HG03280 (cell line): ENCODE data around the gene LAMP5.

Experiments used
- ATAC-seq: cut with Tn5 transposase; IDR thresholded peaks from one replicate; pipeline ENCODE4 v1.9.1; 2021; ENCODE audit warnings: mild to moderate bottlenecking, moderate library complexity; ENCODE audit not compliant: unreplicated experiment

Gene LAMP5

DNA sequence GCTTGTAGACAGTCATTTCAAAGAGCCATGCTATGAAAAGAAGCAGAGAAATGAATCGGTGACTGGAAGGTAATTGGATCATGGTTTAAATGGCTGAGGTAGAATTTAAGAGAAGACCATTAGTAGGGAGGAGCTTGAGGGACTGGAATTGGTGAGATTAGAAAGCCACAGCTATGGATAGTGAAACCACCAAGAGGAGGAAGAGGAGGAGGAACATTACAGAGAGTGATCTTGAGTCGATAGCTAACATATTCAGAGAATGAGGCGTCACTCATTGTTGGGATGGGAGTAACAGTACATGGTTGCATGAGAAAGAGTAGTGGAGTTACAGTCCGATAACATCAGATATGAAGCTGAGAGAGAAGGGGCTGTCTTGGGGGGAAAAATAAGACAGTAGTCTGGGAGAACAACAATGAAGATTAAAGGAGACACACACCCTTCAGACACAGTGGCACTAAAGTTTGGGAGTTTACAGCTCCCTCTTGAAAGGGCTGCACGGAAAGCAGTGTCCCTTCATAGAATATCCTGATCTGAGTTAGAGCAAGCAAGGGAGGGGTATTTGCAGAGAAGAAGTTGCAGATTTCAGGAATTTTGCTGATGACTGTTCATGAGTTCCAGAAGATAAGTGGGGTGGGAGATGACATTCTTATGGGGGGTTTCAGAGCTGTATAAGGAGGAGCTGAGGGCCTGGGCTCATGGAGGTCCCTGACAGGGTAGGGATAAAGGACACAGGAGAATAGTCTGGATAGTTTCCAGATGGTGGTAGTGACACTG lies 15.1 kb upstream of the LAMP5 start:
- no peak for ATAC-seq

DNA sequence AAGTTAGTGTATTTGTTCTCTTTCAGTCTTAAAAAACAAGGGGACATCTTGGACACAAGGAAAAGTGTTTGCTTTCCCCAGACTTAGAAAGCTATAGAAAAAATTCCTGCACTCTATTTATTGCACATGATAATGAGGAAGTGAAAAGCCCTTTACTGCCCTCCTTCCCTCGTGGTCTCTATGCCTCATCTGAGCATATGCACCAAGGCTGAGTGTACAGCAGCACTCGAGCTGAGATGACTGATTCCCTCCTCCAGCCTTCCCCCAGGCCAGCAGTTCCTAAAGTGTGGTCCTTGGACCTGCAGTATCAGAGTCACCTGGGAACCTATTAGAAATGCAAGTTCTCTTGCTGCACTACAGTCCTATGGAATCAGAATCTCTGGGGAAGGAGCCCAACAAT lies 14.3 kb upstream of the LAMP5 start:
- no peak for ATAC-seq

- ATAC-seq = no peak
These were observed 12.9 kb upstream of the LAMP5 start for GRCh38 chr20:9501473-9501872.

DNA sequence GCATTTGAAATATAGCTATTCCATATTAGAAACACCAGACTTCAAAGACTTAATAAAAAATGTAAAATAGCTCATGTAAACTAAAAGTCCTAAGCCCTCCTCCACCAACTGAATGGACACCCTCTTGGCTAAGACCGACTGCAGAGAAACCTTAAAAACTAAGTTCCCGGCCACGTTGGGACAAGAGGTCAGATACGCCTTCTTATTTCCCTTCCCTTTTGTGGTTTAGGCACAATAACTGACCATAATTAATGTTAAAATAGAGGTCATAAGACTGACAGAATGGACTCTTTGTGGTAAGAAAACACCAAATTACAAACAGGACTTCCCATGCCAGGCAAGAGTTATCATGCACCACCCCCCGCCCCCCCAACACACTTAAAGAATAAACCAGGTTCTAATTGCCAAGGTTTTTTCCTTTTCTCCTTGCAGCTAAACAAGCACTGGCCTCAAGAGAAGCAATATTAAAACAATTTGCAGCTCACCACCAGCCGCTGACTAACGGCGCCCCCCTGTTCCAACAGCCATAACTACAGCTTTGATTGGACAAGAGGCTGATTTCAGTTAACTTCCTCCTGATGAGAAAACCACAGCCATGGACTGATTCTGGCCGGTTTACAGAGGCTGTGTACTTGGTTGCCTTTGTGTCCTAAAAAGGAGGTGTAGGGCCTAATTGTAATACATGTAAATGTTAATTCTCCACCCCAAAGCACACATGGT lies 10.7 kb upstream of the LAMP5 start:
- no peak for ATAC-seq

DNA sequence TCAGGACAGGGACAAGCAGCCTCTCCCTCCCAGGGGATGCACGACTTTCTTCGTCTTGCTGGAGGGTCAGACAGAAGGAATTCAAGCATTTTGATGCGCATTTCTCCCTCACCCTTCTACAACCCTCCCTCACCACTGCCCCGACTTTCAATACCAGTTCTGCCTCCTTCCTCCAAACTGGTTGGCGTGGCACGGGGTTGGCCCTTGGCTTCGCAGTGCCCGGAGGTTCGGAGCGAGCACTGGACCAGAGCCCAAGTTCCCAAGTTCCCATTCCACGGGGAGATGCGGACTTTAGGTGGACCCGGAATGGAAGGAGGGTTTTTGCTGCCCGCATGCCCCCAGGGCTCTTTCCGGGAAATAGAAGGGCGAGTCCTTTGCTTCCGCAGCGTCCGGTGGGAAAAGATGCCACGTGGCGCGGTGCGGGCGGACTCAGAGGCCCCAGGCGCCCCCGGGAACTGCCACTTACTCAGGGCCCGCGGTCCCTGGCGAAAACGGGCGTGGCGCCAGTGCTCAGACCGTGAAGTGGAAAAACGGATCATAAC lies 8.0 kb upstream of the LAMP5 start:
- ATAC-seq = no peak

GRCh38 chr20:9506964-9507369 lies 7.4 kb upstream of the LAMP5 start:
- no peak for ATAC-seq

DNA sequence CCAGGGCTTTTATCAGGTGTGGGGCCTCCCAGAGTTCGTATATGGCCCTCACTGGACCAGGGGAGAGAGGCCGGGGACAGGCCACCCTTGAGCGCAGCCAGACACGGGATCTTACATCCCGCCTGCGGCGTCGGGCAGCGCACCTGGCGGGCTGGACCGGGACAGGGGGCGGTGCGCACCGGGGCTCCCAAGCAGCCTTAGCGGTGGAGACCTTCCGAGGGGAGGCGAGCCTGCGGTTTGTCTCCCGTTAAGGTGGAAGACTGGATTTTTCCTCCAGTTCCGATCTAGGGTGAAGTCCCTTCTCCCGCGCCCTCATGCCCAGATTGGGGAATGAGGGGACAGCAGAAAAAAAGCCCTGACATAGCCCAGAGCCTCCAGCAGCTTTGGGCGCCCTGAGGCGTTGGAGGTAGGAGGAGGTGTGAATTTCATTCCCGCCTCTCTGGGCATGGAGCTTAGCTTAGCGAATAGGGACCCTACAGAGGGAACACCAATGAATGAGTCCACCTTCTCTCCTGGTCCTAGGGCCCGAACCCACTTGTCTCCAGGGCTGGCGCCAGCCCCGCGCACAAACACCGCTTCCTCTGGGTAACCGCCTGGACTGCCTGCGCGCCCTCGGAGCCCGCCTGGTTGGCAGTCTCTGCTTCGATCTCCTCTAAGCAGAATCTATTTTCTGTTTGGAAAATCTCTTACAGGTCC lies 6.7 kb upstream of the LAMP5 start:
- no peak for ATAC-seq

DNA sequence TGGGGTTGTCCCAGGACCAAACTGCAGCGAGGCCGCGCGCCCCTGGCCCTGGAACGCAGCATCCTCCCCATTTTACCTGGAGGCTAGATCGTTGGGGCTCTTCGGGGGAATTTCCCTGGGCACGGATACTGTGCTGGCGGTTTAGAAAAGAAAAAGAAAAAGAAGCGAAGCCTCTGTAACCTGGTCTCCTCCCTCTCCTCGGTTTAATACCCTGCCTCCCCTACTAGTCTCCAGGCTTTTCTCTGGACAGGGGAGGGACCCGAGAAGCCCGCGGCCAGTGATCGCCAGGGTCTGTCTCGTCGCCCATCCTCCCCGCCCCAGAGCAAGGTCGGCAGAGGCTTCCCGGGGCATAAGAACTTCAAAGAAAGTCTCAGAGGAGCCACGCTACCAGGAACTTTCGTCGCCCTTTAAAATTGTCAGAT lies 6.1 kb upstream of the LAMP5 start:
- ATAC-seq = no peak

GRCh38 chr20:9508696-9509178 lies 5.7 kb upstream of the LAMP5 start:
- no peak for ATAC-seq

- ATAC-seq = no peak
These were observed 5.1 kb upstream of the LAMP5 start for GRCh38 chr20:9509246-9509645.

DNA sequence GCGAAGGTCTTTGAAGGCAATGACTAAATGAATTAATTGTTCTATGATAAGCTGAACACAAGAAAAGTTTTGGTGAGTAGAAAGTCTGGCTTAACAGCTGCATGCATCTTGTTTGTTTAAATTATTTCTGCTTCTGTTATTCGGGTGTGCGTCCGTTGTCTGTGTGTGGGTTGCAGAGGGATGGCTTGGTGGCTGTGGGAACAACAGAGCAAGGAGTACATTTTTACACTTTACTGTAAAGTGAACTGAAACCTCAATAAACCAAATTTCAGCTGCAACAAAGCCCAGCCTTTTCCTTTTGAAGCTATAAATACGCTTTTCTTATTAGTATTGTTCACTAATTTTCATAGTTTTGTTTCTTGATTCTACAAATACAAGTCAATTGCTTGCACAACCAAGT lies 3.5 kb upstream of the LAMP5 start:
- ATAC-seq = no peak

DNA sequence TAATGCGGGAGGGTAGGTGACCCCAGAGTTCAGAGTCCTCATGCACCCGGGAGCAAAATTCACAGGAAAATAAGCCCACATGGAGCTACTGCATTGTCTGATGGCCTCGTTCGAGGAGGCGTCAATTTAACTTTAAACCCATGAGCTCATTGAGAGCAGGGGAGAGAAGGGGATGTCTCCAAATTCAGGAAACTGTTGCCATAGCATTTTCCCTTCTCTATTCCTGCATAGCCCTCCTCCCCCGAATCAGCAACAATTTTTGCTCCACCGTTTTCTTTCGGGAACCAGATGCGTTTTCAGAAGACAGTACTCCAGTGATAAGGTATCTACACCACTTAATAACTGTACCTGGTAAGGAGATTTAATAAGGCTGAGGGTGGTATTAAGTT lies 324 bp upstream of the LAMP5 start:
- peak; percentile 12 for ATAC-seq

DNA sequence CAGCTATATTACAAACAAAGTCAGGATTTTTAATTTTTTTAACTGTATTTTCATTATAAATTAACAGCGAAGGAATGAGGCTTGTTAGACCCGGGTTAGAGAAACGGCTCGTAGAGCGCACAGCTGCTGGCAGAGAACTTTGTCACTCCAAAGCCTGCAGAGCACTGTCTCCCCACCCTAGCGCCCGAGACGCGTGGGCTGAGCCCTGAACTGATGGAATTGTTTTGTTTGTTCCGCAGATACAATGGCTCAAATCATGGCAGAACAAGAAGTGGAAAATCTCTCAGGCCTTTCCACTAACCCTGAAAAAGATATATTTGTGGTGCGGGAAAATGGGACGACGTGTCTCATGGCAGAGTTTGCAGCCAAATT lies 810 bp downstream of the LAMP5 start:
- no peak for ATAC-seq

DNA sequence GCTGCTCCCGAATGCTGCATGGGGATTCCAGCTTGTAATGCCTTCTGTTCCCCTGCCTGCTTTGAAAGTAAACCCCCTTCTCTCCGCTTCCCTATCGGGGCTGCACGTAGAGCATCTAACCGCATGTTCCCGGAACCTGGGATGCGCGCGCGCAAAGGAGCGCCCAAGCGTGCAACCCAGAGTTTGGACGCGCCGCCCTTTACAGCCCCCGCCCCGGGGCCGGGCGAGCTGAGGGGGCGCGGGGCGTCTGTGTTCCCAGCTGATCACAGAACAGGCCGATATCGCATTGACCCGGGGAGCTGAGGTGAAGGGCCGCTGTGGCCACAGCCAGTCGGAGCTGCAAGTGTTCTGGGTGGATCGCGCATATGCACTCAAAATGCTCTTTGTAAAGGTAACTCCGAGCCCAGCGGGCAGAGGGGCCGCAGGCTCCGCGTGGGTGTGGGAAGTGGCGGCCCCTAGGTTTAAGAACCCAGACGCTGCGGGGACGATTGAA lies 1.4 kb downstream of the LAMP5 start:
- no peak for ATAC-seq

- no peak for ATAC-seq
These were observed 2.0 kb downstream of the LAMP5 start for GRCh38 chr20:9516234-9516871.

DNA sequence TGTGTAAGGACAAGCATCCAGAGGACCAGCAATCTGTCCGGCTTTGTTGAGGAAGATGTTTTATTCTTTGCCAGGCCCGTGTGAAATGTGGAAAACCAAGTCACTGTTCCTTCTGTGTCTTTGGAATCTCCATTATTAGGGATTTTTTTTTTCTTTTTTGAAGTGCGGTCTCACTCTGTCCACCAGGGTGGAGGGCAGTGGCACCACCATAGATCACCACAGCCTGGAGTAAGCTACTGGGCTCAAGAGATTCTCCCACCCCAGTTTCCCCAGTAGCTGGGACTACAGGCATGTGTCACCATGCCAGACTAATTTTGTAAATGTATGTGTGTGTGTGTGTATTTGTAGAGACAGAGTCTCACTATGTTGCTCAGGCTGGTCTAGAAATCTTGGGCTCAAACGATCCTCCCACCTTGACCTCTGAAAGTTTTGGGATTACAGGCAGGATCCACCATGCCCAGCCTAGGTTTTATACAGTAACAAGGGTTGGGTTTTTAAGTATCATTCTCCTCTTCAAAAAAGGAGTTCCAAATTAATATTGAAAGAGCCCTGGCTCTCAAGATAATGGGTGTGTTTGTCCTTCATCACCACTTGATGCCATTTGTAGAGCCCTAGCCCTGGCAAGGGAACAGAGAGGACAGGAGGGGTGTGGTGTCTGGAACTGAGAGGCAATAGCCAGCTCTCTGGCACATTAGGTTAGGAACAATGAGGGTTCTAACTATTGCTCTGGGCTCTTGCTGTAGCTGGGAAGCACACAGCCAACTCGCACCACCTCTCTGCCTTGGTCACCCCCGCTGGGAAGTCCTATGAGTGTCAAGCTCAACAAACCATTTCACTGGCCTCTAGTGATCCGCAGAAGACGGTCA lies 3.1 kb downstream of the LAMP5 start:
- ATAC-seq = no peak

DNA sequence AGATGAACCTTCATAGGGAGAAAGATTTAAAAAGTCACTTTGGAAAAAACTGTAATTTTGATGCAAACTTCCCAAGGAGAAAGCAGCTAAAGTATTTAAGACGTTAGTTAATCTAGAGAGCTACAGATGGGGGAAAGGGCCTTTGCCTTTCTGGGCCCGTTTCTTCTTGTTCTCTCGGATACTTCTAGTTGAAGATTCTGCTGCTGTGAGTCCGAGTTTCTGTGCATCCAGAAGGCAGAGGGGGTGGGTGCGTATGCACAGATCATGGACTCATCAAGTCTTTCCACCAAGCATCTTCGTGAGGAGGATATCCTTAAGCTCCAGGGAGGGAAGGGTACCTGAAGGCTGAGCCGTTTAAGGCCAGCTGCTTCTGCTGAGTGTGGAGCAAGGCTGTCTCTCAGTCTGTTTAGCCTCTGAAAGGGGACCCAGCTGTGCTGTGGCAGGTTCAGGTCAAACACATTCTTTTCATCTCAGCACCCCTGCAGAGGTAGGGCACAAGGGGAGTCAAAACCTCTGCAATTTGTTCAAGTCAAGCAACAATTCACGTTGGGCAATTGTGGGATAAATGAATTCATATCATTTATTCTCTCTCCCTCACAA lies 4.3 kb downstream of the LAMP5 start:
- no peak for ATAC-seq

- no peak for ATAC-seq
These were observed 5.7 kb downstream of the LAMP5 start for GRCh38 chr20:9520086-9520485.

DNA sequence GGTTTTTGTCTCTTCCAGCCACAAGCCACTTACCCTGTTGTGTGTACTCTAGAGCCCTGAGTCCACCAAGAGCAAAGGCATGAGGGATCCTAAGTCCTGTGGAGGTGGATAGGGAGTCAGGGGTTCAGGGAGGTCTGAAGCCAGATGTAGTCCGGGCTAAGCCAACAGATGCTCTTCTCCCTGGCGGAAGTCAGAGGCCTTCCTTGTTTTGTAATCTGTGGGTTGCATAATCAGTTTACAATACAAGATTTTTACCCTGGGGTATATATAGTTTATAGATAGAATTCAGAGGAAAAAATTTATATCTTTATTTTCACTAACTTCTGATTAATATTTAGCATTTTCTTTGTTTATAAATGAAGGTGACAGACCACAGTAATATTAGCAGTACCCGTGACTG lies 9.2 kb downstream of the LAMP5 start:
- ATAC-seq = no peak

GRCh38 chr20:9531581-9531980 lies 17.2 kb downstream of the LAMP5 start:
- ATAC-seq = no peak
